NCI-H446 (cell line): ENCODE measurements around the gene SS18L1.
"Not testable (repeated sequence)": the region's sequence is repeated elsewhere in the genome, so short reads cannot be mapped to it uniquely, and the experiment has no call there.

Experiments
- DNase-seq, 2 experiments: peaks; one replicate each; lab custom pipeline; 2025; lab: John Stamatoyannopoulos, UW

Gene SS18L1

DNA sequence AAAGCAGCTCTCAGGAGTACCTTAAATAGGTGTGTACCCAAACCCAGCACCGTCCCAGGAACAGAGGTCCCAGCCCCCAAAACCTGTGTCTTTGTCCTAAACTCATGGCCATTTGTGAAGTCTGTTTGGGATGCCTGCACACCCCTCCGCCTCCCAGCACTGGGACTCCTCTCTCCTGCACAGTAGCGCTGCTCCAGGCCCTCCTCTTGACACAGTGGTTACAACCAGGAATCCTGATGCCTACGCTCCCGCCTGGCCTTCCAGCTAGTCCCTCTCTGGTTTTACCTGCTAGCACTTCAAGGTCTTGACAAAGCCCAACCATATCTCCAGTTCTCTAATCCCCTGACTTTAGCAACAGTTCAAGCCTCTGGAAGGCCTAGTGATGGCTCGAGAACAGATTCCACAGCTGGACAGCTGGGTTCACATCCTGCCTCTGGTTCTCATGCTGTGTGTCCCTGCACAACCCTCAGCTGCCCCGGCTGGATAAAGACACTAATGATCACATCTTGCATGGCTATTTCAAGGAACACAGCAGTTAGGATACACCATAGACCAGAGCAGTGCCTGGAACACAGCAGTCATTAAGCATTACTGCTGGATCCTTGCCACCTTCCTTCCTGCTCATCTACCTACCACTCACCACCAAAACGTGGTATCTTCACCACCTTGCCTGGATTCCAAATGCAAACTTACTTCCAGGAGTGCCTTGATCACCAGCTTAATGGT, 5.9 kb upstream of the SS18L1 start:
- DNase-seq, result no peak

DNA sequence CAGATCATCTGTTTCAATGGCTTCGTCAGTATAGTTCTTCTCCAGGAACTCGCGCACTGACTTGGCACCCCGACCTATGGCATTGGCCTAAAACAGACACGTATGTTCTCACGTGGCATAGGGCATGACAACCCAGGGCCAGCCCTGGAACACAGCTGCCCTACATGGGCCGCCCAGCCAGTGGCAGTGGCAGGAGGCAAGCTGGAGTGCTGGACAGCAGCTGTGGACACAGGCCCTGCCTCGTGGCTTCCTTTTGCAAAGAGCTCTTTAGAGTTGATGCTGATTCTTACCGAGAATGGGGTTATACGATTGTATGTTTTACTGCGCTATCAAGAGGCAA, 5.4 kb upstream of the SS18L1 start:
- DNase-seq, result no peak

DNA sequence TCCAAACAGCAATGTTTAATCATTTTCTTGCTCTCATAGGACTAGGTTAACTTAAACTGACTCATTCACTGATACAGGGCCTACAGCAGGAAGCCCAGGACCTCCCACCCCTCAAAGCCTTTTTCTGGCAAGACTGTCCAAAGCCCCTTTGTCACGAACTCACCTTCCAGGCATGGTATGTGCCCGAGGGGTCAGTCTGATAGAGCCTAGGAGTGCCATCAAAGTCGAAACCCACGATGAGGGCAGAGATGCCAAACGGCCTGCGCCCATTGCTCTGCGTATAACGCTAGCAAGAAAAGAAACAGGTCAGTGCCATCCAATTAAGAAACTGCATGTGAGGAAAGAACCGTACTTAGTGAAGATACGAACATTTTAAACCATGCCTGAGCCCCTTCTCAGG, 4.7 kb upstream of the SS18L1 start:
- no peak for DNase-seq

DNA sequence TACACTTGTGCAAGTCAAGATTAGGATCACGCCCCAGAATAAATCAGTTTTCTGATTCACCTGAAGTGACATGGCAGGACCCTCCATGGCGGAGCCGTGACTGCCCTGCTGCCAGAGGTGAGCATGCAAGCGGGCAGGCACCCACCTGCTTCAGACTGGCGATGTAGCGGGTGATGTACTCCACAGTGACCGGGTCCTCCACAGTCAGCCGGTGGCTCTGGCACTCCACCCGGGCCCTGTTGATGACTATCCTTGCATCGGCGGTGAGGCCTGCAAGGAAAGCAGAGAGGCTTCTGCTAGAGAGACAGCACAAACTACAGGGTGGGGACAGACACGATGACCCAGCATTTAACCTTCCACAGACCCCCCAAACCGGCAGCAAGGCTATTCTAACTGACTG, 3.9 kb upstream of the SS18L1 start:
- DNase-seq, result no peak

DNA sequence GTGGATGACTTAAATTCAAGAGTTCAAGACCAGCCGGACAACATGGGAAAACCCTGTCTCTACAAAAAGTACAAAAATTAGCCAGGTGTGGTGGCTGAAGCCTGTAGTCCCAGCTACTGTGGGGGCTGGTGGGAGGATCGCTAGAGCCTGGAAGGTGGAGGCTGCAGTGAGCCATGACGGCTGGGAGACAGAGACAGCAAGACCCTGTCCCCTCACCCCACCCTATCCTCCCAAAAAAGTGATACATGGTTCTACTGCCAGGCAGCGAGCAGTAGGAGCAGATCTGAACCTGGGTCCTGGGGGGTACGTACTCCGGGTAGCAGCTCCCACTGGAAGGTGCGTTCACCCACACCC, 2.5 kb upstream of the SS18L1 start:
- DNase-seq, result no peak

DNA sequence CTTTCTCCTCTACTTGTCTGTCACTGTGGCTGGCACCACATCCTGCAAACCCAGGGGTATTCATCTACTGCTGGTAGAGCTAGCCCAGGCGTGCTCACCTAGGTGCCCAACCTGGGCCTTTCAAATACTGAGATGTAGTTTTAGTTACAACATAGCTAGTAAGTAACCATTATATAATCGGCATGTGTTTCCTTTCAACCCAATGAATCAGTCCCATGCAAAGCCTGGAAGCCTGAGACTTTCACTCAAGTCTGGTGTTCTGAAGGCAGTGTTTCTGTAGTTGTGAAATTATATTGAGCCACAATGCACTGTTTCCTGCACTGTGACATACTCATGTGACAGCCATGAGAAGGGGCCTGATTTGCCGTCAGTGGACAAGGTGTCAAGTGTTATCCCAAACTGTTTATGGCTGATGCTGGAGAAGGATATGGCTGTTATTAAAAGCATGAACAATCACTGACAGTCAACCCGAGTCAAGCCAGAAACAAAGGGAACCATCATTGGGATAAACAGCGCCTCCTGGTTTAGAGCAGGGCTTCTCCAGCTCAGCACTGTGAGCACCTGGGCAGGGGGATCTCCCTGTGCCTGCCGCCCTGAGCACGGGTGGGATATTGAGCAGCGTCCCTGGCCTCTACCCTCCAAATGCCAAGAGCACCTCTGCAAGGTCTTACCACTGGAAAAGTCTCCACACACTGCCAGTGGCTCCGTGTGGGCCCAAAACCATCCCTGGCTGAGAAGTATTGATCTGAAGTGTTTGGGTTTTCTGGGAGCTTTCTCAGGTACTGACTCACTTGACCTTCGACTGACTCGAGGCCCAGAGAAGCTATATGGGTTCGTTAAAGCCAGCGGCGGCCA, 1.9 kb upstream of the SS18L1 start:
- no peak for DNase-seq

- DNase-seq, result no peak
These were observed 1.1 kb upstream of the SS18L1 start for GRCh38 chr20:62142252-62143080.

DNA sequence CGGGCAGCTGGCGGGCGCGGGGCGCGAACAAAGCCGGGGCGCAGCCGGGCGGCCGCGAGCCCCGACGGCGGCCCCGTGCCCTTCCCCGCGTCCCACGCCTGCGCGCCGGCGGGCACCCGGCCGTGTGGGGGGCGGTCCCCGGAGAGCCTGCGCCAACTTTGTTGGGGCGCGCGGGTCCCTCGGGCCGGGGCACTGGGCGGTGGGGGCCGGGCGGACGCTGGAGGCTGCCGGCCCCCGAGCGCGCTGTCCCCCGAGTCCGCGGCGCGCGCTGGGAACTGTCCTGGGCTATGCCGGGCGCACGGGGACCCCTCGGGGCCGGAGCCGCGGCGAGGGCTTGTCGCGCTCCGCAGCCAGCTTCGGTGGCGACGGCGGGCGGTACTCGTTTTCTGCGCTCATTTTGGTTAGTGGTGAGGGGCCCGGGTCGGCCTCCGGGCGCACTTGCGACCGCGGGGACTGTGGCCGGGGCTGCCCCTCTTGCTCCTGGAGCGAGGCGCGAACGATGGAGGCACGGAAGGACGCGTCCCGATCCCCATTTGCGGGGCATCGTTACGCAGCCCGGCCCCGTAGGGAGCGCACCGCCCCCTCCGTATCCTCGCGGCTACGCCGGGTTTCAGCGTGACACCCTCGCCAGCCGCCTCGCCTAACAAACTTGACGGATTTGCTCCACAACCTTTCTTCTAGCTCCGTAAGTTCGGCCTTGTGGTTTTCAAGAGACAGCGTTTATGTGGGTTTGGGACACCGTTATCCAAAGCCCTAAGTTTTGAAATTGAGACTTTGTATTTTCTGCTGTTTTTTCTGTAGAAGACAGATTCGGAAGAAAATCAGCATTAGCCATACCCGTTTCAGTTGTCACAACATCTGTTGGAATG, 622 bp downstream of the SS18L1 start:
- peak in 1 of 2 experiments; percentile 42 for DNase-seq

DNA sequence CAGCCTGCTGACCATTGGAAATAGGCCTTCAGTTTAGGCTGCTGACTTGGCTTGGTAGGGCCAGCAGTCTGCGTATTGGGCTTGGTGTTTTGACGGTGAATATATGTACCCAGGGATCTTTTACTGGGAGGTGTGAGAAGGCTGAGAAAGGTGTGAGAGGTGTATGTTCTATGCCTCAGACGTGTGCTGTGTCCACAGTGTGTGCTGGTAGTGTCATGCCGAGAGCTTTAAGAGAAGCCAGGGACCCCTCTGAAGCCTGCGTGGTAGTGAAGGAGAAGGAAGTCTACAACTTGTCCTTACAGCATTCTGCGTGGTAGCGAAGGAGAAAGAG, 2.1 kb downstream of the SS18L1 start:
- DNase-seq, result no peak

- DNase-seq, result no peak
These were observed 2.6 kb downstream of the SS18L1 start for GRCh38 chr20:62146019-62146755.

GRCh38 chr20:62147125-62147524, 3.6 kb downstream of the SS18L1 start:
- no peak for DNase-seq

DNA sequence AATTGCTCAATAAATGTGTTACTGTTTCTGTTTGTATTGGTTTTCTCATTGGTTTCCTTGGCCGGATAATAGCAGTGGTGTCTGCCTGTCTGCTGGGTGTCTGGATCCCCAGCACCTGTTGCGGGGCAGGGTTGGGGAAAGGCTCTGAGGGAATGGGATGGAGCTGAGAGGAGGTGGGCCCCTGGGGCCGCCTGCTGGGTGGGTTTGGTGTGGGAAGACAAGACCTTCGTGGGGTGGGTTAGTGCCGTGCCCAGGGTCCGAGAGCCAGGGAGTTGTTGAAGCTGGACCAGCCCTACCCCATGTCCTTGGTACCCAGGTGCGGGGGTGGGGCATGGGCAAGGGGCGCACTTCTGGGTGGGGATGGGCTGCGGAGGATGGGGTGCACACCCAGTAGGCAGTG, 4.0 kb downstream of the SS18L1 start:
- no peak for DNase-seq

- not testable (repeated sequence) for DNase-seq
These were observed 4.8 kb downstream of the SS18L1 start for GRCh38 chr20:62148383-62148782.

GRCh38 chr20:62148908-62149314, 5.3 kb downstream of the SS18L1 start:
- DNase-seq, result no peak

DNA sequence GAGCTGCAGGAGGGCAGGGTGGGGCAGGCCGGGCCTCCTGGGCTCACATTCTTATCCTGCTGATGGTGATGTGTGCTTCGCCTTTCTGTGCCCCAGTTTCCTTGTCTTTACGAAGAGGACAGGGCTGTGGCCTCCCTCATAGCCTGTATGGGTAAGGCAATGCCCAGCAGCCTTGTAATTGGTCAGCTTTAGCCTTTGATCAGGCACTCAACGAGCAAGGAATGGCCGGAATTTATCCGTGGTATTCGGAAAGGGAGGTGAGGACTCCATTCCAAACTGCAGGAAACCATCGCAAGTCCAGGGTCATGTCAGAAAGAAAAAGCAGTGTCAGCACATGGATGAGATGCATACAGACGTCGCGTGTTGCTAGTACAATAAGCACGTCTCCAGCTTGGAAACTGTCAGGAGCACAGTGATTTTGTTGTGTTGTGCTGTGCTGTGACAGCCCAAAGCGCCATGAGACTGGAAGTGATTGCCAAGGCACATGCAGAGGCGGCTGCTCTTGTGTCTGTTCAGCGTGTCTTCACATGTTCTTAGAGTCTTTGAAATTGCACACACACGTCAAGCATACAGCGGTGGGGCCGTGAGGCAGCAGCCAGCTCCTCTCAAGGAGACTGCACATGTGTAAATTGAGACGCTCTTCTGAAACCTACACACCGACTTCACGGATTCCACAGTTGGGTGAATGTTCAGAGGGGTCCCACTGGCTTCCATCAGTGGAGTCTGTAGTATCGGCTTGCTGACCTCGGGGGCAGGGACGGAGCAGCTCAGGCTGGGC, 6.2 kb downstream of the SS18L1 start:
- no peak for DNase-seq

GRCh38 chr20:62150310-62150575, 6.7 kb downstream of the SS18L1 start:
- no peak for DNase-seq

DNA sequence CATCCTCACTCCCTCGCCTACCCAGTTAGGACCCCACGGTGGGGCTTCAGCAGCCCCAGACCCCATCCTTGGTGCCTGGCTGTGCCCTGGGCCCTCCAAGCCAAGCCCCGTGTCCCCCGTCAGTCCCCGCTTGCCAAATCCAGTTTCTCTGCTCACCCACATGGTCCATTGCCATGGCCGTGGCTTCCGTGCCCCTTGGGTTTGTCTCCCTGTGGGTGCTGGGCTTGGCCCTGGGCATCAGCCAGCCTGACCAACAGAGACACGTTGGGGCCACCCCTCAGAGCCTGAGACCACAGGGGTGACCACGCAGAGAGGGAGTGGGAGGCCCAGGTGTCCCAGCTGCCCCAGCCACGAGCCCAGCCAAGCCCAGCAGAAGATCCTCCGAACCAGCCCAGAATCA, 7.7 kb downstream of the SS18L1 start:
- no peak for DNase-seq

DNA sequence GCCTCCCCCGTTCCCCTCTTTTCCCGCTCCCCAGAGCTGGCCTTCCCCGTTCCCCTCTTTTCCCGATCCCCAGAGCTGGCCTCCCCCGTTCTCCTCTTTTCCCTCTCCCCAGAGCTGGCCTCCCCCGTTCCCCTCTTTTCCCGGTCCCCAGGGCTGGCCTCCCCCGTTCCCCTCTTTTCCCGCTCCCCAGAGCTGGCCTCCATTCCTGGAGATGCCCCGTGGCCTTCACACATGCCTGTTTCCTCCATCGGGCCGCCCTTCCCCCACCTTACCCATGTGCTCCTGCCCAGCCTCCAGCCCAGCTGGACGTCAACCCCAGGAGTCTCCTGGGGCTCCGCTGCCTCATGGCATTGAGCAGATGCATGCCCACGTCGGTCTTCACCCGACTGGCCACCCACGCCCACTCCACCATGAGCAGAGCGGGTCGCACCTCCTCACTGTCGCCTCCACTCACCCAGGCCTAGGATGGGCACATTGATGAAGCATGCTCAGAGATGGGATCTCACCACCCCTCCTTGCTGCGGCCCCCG, 8.3 kb downstream of the SS18L1 start:
- no peak for DNase-seq

GRCh38 chr20:62155428-62156253, 12.1 kb downstream of the SS18L1 start:
- no peak for DNase-seq

DNA sequence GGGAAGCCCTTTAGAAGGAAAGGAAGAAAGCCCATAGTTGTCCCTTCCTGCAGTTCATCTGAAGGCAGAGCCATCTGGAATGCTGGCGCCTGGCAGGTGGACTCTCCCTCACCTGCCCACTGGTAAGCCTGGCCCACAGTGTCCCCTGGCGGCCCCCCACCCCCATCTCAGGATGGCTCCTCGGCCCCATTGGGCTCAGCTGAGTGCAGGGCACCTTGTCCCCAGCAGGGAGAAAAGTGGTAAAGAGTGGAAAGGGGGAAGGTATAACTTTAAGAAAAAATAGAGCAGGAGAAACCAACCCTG, 12.6 kb downstream of the SS18L1 start:
- DNase-seq, result no peak
